Liver (tissue), 9 donors: Measurements from ENCODE around the gene GPR39. TPM values are rescaled to one million over a fixed set of nuclear protein-coding genes. Genes with fewer than 3 reads are reported as not detected.

Source experiments
- DNase-seq: peaks from one replicate; pipeline ENCODE4 v3.0.0-alpha.2; 2017; ENCODE audit warnings: low spot score
- H3K27ac ChIP-seq, 2 donors: one replicate each; pipeline ENCODE4 v1.7.0; 2013; ENCODE audit warnings: inconsistent platforms in 2 of 2, low read length in 2 of 2, control low read depth in 1 of 2, low read depth in 1 of 2, mild to moderate bottlenecking in 1 of 2
- H3K27me3 ChIP-seq, 4 donors: one replicate each; pipeline versions ENCODE4 v1.6.1 to v1.7.0; 2013; ENCODE audit warnings: low read length in 3 of 4, inconsistent platforms in 1 of 4, mild to moderate bottlenecking in 1 of 4, moderate library complexity in 1 of 4; ENCODE audit not compliant: control insufficient read depth in 4 of 4, insufficient read depth in 4 of 4
- H3K36me3 ChIP-seq, 4 donors: one replicate each; pipeline versions ENCODE4 v1.6.1 to v1.7.0; 2013; ENCODE audit warnings: low read length in 3 of 4, mild to moderate bottlenecking in 3 of 4, low read depth in 1 of 4, moderate library complexity in 1 of 4; ENCODE audit not compliant: control insufficient read depth in 4 of 4, insufficient read depth in 3 of 4
- H3K4me1 ChIP-seq, 4 donors: one replicate each; pipeline versions ENCODE4 v1.6.1 to v1.7.0; 2013; ENCODE audit warnings: low read length in 3 of 4, mild to moderate bottlenecking in 3 of 4, moderate library complexity in 1 of 4; ENCODE audit not compliant: control insufficient read depth in 4 of 4, insufficient read depth in 4 of 4
- H3K4me3 ChIP-seq, 3 donors: one replicate each; pipeline versions ENCODE4 v1.6.1 to v1.7.0; 2013; ENCODE audit warnings: low read length in 3 of 3, control low read depth in 1 of 3, low read depth in 1 of 3, mild to moderate bottlenecking in 1 of 3
- H3K9ac ChIP-seq, 2 donors: one replicate each; pipeline ENCODE4 v1.7.0; 2013; ENCODE audit warnings: low read length in 2 of 2, mild to moderate bottlenecking in 2 of 2, moderate library complexity in 2 of 2, control low read depth in 1 of 2, low read depth in 1 of 2
- H3K9me3 ChIP-seq, 4 donors: one replicate each; pipeline versions ENCODE4 v1.6.1 to v1.7.0; 2013; ENCODE audit warnings: low read length in 3 of 4; ENCODE audit not compliant: control insufficient read depth in 4 of 4
- FOXA2 ChIP-seq: IDR thresholded peaks from 2 replicates; pipeline ENCODE4 v1.6.1; 2016; ENCODE audit warnings: antibody characterized with exemption
- GABPA ChIP-seq, 2 donors: IDR thresholded peaks in 1 of 2; conservative IDR thresholded peaks in 1 of 2; 2 replicates each; pipeline ENCODE4 v1.6.1; 2016; ENCODE audit warnings: antibody characterized with exemption in 2 of 2, mild to moderate bottlenecking in 1 of 2, moderate library complexity in 1 of 2
- HNF4A ChIP-seq, 2 donors: conservative IDR thresholded peaks; 2 replicates each; pipeline ENCODE4 v1.6.1; 2016; ENCODE audit warnings: antibody characterized with exemption in 2 of 2, mild to moderate bottlenecking in 2 of 2
- NR2F2 ChIP-seq: IDR thresholded peaks from 2 replicates; pipeline ENCODE4 v1.6.1; 2016; ENCODE audit warnings: antibody characterized with exemption
- RAD21 ChIP-seq, 2 donors: IDR thresholded peaks; 2 replicates each; pipeline ENCODE4 v1.6.1; 2016; ENCODE audit warnings: antibody characterized with exemption in 2 of 2, mild to moderate bottlenecking in 2 of 2
- REST ChIP-seq: IDR thresholded peaks from 2 replicates; pipeline ENCODE4 v1.6.1; 2016; ENCODE audit warnings: antibody characterized with exemption, mild to moderate bottlenecking
- RXRA ChIP-seq, 2 donors: IDR thresholded peaks; 2 replicates each; pipeline ENCODE4 v1.6.1; 2017 to 2018; ENCODE audit warnings: antibody characterized with exemption in 2 of 2, mild to moderate bottlenecking in 1 of 2
- SP1 ChIP-seq: IDR thresholded peaks from 2 replicates; pipeline ENCODE4 v1.6.1; 2018; ENCODE audit warnings: antibody characterized with exemption, mild to moderate bottlenecking
- YY1 ChIP-seq: IDR thresholded peaks from 2 replicates; pipeline ENCODE4 v1.6.1; 2016; ENCODE audit warnings: antibody characterized with exemption, mild to moderate bottlenecking
- WGBS: extraction: QIAGEN DNeasy Blood & Tissue Kit; methylation state at CpG from one replicate; pipeline ENCODE4 v1.1.7; 2013; 5-methylcytosine and 5-hydroxymethylcytosine counted together
- polyA plus RNA-seq, 2 donors: library from polyadenylated mRNA; stranded (reverse) in 1 of 2; unstranded in 1 of 2; fragments of 200-250 nt in 1 of 2; fragments of >200 nt in 1 of 2; fragmentation: Nextera tagmentation in 1 of 2; extraction: Ambion mirVana in 1 of 2; gene quantifications; one replicate each; pipeline versions ENCODE4 v1.2.1 to v1.2.3, GENCODE V29; 2013 to 2015
- total RNA-seq, 2 donors: library from RNA; depleted of rRNA; stranded (reverse); fragments of >200 nt; gene quantifications; one replicate each; pipeline ENCODE4 v1.2.3, GENCODE V29; 2014
- TF ChIP-seq, protein P1 (sequence below): fragments of 150-350 bp; IDR thresholded peaks from 2 replicates; pipeline ENCODE4 v1.5.1; 2017; ENCODE audit warnings: improper control_type of control experiment, low read depth, low read length; ENCODE audit not compliant: missing input control
- TF ChIP-seq, protein P2 (sequence below): IDR thresholded peaks from 2 replicates; pipeline ENCODE4 v1.6.1; 2016; ENCODE audit warnings: antibody characterized with exemption
- donor health status: healthy.
- donor health status: healthy.
- donor health status: healthy.
- donor health status: healthy.
- donor health status: healthy.

The GPR39 gene
- total and polyA plus RNA-seq, 4 donors, result 2.2 to 13.0 (median 2.8) TPM

- WGBS, result 80% methylated on average over 3 of the region's 3 CpGs
- H3K4me3 ChIP-seq, result no peak overlapping the region
- peaks cover 0 to 17% (median 7%) of the 10 kb centered on the region in 4 donors for H3K4me1 ChIP-seq
- no peak overlapping the region for H3K27ac ChIP-seq
- no peaks in the 10 kb centered on the region for H3K9me3 ChIP-seq
- no peak for DNase-seq
- H3K27me3 ChIP-seq, result no peaks in the 10 kb centered on the region
- TF ChIP-seq YY1, result no peak
- peak; percentile 9 to 27 for TF ChIP-seq HNF4A (conservative IDR thresholded peaks at IDR 0.05)
- no peak for TF ChIP-seq RAD21 (IDR thresholded peaks at IDR 0.05)
- TF ChIP-seq NR2F2, result no peak
- TF ChIP-seq, protein P1, sequence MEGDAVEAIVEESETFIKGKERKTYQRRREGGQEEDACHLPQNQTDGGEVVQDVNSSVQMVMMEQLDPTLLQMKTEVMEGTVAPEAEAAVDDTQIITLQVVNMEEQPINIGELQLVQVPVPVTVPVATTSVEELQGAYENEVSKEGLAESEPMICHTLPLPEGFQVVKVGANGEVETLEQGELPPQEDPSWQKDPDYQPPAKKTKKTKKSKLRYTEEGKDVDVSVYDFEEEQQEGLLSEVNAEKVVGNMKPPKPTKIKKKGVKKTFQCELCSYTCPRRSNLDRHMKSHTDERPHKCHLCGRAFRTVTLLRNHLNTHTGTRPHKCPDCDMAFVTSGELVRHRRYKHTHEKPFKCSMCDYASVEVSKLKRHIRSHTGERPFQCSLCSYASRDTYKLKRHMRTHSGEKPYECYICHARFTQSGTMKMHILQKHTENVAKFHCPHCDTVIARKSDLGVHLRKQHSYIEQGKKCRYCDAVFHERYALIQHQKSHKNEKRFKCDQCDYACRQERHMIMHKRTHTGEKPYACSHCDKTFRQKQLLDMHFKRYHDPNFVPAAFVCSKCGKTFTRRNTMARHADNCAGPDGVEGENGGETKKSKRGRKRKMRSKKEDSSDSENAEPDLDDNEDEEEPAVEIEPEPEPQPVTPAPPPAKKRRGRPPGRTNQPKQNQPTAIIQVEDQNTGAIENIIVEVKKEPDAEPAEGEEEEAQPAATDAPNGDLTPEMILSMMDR, result no peak
- no peak for TF ChIP-seq GABPA (IDR thresholded peaks at IDR 0.05 in 1 of 2, conservative IDR thresholded peaks at IDR 0.05 in 1 of 2)
- no peaks in the 10 kb centered on the region for H3K36me3 ChIP-seq
- no peak overlapping the region for H3K9ac ChIP-seq
These were observed 26.5 kb upstream of the GPR39 start for GRCh38 chr2:132390076-132390475.

GRCh38 chr2:132391378-132391777 lies 25.2 kb upstream of the GPR39 start:
- Histone ChIP-seq H3K4me1 (peaks cover 0 to 13% (median 6%) of the 10 kb centered on the region in 4 donors), H3K9me3 (no peaks in the 10 kb centered on the region), H3K27ac (no peak overlapping the region), H3K27me3 (no peaks in the 10 kb centered on the region), H3K4me3 (no peak overlapping the region), H3K36me3 (no peaks in the 10 kb centered on the region), H3K9ac (no peak overlapping the region)
- TF ChIP-seq FOXA2 (no peak), REST (no peak)
- no peak for DNase-seq
- WGBS, result 65% methylated on average over 3 of the region's 3 CpGs

- WGBS, result 64% methylated on average over 2 of the region's 2 CpGs
These were observed 24.4 kb upstream of the GPR39 start for GRCh38 chr2:132392221-132392620.

More at GRCh38 chr2:132392221-132392620, 24.4 kb upstream of the GPR39 start:
- Histone ChIP-seq H3K27me3 (no peaks in the 10 kb centered on the region), H3K9ac (no peak overlapping the region), H3K36me3 (no peaks in the 10 kb centered on the region), H3K9me3 (no peaks in the 10 kb centered on the region), H3K4me1 (peaks cover 0 to 6% (median 0%) of the 10 kb centered on the region in 4 donors), H3K27ac (no peak overlapping the region), H3K4me3 (no peak overlapping the region)
- TF ChIP-seq, protein P2, sequence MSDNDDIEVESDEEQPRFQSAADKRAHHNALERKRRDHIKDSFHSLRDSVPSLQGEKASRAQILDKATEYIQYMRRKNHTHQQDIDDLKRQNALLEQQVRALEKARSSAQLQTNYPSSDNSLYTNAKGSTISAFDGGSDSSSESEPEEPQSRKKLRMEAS, result no peak
- TF ChIP-seq SP1 (no peak), HNF4A (conservative IDR thresholded peaks at IDR 0.05) (no peak), YY1 (no peak), RXRA (IDR thresholded peaks at IDR 0.05) (no peak)
- no peak for DNase-seq
